Cardiac fibroblast (primary cell): ENCODE measurements around the gene ENTPD8.

ENCODE experiments used
- DNase-seq, 2 donors: peaks; one replicate each; pipeline versions ENCODE4 v3.0.0 to v3.0.0-alpha.2; 2010; ENCODE audit warnings: low read depth in 2 of 2
- H3K4me3 ChIP-seq, 2 donors: replicated peaks in 1 of 2; 1 replicate in 1 of 2; 2 replicates in 1 of 2; pipeline ENCODE4 v1.5.1; 2011; ENCODE audit warnings: low read depth in 2 of 2, low read length in 2 of 2, mild to moderate bottlenecking in 2 of 2, moderate library complexity in 1 of 2
- CTCF ChIP-seq: IDR thresholded peaks from one replicate; pipeline ENCODE4 v1.5.1; 2011; ENCODE audit warnings: low read depth, mild to moderate bottlenecking, low read length, inconsistent platforms

ENTPD8 gene

DNA sequence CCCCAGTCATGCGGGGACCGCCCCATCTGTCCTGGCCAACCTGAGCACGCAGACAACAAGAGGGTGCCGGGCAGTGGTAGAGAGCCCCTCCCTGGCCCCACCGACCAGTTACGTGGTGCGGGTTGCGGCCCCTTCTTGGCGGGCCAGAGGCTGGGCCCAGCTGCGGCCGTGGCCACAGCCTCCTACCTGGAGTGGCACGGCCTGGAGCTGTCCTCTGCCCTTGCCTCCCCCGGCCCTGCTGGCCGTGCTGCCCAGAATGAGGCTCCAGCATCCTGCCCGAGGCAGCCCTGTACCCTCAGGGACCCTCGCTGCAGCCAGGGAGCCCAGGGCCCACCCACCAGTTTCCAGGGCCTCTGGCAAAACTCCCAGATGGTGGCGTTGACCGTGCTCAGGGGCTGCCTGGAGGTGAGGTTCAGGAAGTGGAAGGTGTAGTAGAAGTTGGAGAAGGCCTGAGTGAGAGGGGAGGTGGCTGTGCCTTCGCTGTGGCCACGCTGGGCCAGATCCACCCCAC, 5.7 kb downstream of the ENTPD8 start:
- no peak overlapping the region for H3K4me3 ChIP-seq
- no peak for TF ChIP-seq CTCF
- no peak for DNase-seq

- no peak overlapping the region for H3K4me3 ChIP-seq
- no peak for TF ChIP-seq CTCF
- DNase-seq, result no peak
These were observed 6.4 kb downstream of the ENTPD8 start for GRCh38 chr9:137434498-137435380.

DNA sequence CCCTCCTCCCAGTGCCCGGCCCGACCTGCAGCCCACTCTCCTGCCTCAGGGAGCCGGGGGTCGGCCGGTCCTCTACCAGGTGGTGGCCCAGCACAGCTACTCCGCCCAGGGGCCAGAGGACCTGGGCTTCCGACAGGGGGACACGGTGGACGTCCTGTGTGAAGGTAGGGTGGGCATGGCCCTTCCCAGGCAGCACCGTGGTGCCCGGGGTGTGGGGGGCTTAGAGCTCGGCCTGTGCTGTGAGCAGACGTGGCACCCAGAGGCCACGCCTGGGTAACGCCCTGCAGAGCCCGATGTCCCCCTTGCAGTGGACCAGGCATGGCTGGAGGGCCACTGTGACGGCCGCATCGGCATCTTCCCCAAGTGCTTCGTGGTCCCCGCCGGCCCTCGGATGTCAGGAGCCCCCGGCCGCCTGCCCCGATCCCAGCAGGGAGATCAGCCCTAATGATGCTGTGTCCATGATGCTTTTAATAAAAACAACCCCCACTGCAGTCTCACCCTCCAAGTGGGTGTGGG, 7.2 kb downstream of the ENTPD8 start:
- H3K4me3 ChIP-seq, result no peak overlapping the region
- TF ChIP-seq CTCF, result no peak
- DNase-seq, result no peak

DNA sequence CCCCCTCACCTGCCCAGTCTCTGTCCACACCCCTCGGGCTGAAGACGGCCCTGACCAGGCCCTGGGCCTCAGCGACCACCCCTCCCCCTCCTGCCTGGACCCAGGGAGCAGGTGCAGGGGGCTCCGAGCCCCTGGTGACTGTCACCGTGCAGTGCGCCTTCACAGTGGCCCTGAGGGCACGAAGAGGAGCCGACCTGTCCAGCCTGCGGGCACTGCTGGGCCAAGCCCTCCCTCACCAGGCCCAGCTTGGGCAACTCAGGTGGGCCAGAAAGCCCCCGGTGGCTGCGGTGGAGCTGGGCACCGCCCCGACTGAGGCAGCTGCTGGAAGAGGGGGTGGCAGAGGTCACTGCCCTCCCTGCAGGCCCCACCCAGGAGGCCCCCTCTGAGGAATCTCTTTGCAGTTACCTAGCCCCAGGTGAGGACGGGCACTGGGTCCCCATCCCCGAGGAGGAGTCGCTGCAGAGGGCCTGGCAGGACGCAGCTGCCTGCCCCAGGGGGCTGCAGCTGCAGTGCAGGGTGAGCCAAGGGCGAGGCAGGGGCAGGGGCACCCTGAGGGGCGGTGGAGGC, 7.7 kb downstream of the ENTPD8 start:
- TF ChIP-seq CTCF, result no peak
- no peak for DNase-seq
- H3K4me3 ChIP-seq, result no peak overlapping the region

GRCh38 chr9:137432687-137433348, 8.3 kb downstream of the ENTPD8 start:
- H3K4me3 ChIP-seq, result no peak overlapping the region
- TF ChIP-seq CTCF, result no peak
- DNase-seq, result no peak

DNA sequence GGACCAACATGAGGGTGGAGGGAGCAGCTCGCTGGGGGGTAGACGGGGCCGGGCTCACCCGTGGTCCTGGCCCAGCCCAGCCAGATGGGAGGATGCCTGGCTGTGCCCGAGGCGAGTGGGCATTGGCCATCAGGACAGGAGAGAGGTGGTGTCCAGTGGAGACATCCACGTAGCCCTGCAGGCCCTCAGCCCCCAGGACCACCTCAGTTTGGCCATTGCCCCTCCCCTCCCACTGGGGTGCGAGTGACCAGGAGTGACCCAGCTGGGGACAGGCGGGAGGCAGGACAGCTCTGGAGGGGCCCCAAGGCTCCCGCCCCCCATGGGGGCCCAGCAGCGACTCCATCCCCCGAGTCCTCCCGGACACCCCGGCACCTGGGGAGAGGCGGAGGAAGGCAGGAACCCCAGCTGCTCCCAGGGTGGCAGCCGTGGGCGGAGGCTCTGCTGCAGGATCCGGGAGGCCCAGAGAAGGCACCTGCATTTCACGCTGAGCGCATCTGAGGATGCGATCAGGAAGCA, 9.7 kb downstream of the ENTPD8 start:
- no peak overlapping the region for H3K4me3 ChIP-seq
- TF ChIP-seq CTCF, result no peak
- no peak for DNase-seq
